SJSA1 (cell line): Measurements from ENCODE around the gene CCNF. TPM values are rescaled to one million over a fixed set of nuclear protein-coding genes. Genes with fewer than 3 reads are reported as not detected.

Experiments
- DNase-seq, 2 experiments: peaks; one replicate each; pipeline ENCODE4 v3.0.0-alpha.2; 2015 to 2020; ENCODE audit warnings: low spot score in 2 of 2, low read depth in 1 of 2
- H3K27ac ChIP-seq: fragments of 250-450 bp; sonication (Bioruptor Pico); 2 replicates; pipeline ENCODE4 v1.5.1; 2020; ENCODE audit warnings: mild to moderate bottlenecking, moderate library complexity
- H3K27me3 ChIP-seq: fragments of 250-450 bp; sonication (Bioruptor Pico); replicated peaks from 2 replicates; pipeline ENCODE4 v1.5.1; 2020; ENCODE audit warnings: mild to moderate bottlenecking, moderate library complexity
- H3K36me3 ChIP-seq: fragments of 250-450 bp; sonication (Bioruptor Pico); 2 replicates; pipeline ENCODE4 v1.5.1; 2020; ENCODE audit warnings: mild to moderate bottlenecking
- H3K4me1 ChIP-seq: fragments of 250-450 bp; sonication (Bioruptor Pico); replicated peaks from 2 replicates; pipeline ENCODE4 v1.6.1; 2021; ENCODE audit warnings: mild to moderate bottlenecking
- H3K4me3 ChIP-seq: fragments of 250-450 bp; sonication (Bioruptor Pico); 2 replicates; pipeline ENCODE4 v1.5.1; 2020; ENCODE audit warnings: mild to moderate bottlenecking
- H3K9me3 ChIP-seq: fragments of 250-450 bp; sonication (Bioruptor Pico); replicated peaks from 2 replicates; pipeline ENCODE4 v1.5.1; 2020; ENCODE audit warnings: mild to moderate bottlenecking
- total RNA-seq: library from RNA; depleted of rRNA; stranded (reverse); fragments of >200 nt; shearing (Covaris generic); gene quantifications from 2 replicates; pipeline ENCODE4 v1.2.3, GENCODE V29; 2014; rRNA removed

CCNF gene
- total RNA-seq, 1 experiment from 2014 or later = 48.2 TPM

GRCh38 chr16:2507052-2507659, 77.9 kb downstream of the CCNF start:
- Histone ChIP-seq H3K36me3 (no peaks in the 10 kb centered on the region), H3K4me3 (no peak overlapping the region), H3K9me3 (no peaks in the 10 kb centered on the region), H3K27me3 (no peaks in the 10 kb centered on the region), H3K4me1 (peaks cover 7% of the 10 kb centered on the region), H3K27ac (no peak overlapping the region)
- no peak for DNase-seq

- DNase-seq = no peak
- H3K4me3 ChIP-seq = no peak overlapping the region
- H3K36me3 ChIP-seq = no peaks in the 10 kb centered on the region
- H3K27ac ChIP-seq = no peak overlapping the region
- no peaks in the 10 kb centered on the region for H3K9me3 ChIP-seq
- peaks cover 7% of the 10 kb centered on the region for H3K4me1 ChIP-seq
- H3K27me3 ChIP-seq = no peaks in the 10 kb centered on the region
Measured at GRCh38 chr16:2507665-2508064, 78.4 kb downstream of the CCNF start.

Other genes starting within 250 kb of the CCNF start
- not detected in 2 replicates for gene CASKIN1, start 232.8 kb upstream of the CCNF start, total RNA-seq
- 25.3 and 34.1 TPM in 2 replicates for gene MLST8, start 224.0 kb upstream of the CCNF start, total RNA-seq
- gene BRICD5, start 218.6 kb upstream of the CCNF start, total RNA-seq = 0.88 and 4.6 TPM in 2 replicates
- 37.8 and 47.1 TPM in 2 replicates for gene PGP, start 214.6 kb upstream of the CCNF start, total RNA-seq
- gene E4F1, start 205.9 kb upstream of the CCNF start, total RNA-seq = 44.7 and 47.6 TPM in 2 replicates
- 1.4 TPM in 2 replicates for gene DNASE1L2, start 193.0 kb upstream of the CCNF start, total RNA-seq
- gene ECI1, start 177.9 kb upstream of the CCNF start, total RNA-seq = 80.2 and 93.3 TPM in 2 replicates
- 122 and 164 TPM in 2 replicates for gene RNPS1, start 161.3 kb upstream of the CCNF start, total RNA-seq
- gene ABCA3, start 88.7 kb upstream of the CCNF start, total RNA-seq = 0.06 TPM in 1 of 2 replicates, not detected in the other
- 22.3 and 36.3 TPM in 2 replicates for gene TEDC2, start 30.7 kb downstream of the CCNF start, total RNA-seq
- 0.24 TPM in 1 of 2 replicates, not detected in the other for gene NTN3, start 41.9 kb downstream of the CCNF start, total RNA-seq
- gene TBC1D24, start 45.7 kb downstream of the CCNF start, total RNA-seq = 8.4 and 9.3 TPM in 2 replicates
- 44.6 and 69.7 TPM in 2 replicates for gene ATP6V0C, start 84.5 kb downstream of the CCNF start, total RNA-seq
- 12.6 and 22.1 TPM in 2 replicates for gene AMDHD2, start 90.9 kb downstream of the CCNF start, total RNA-seq
- gene CEMP1, start 102.0 kb downstream of the CCNF start, total RNA-seq = not detected in 2 replicates
- gene PDPK1, start 108.6 kb downstream of the CCNF start, total RNA-seq = 20.3 and 21.9 TPM in 2 replicates